AG04450 (cell line): ENCODE results near the gene WBP2. TPM values are rescaled to one million over a fixed set of nuclear protein-coding genes. Genes with fewer than 3 reads are reported as not detected.

Experiments
- CTCF ChIA-PET: fragments of 300-600, 350-600 bp; formaldehyde crosslinking; extraction: SDS; loops from one replicate; lab custom pipeline; 2022; ENCODE audit warnings: antibody characterized with exemption, inconsistent platforms; lab: Charles Lee
- POLR2A ChIA-PET: fragments of 350-600 bp; formaldehyde crosslinking; extraction: SDS; loops from one replicate; lab custom pipeline; 2021; ENCODE audit warnings: antibody characterized with exemption, inconsistent platforms; lab: Yijun Ruan, JAX
- DNase-seq: peaks from one replicate; pipeline ENCODE4 v3.0.0-alpha.2; 2011; ENCODE audit warnings: low read depth, low spot score
- H3K27ac ChIP-seq: one replicate; pipeline ENCODE4 v1.5.1; 2012; ENCODE audit warnings: low read depth, low read length, control low read depth
- H3K27me3 ChIP-seq: one replicate; pipeline ENCODE4 v1.6.0; 2012; ENCODE audit warnings: low read length; ENCODE audit not compliant: control insufficient read depth, insufficient read depth
- H3K4me3 ChIP-seq: 2 replicates; pipeline ENCODE4 v1.5.1; 2011; ENCODE audit warnings: mild to moderate bottlenecking, low read depth, low read length, control low read depth
- H3K9me3 ChIP-seq: 2 replicates; pipeline ENCODE4 v1.5.1; 2012; ENCODE audit warnings: low read length; ENCODE audit not compliant: control insufficient read depth, insufficient read depth
- polyA plus RNA-seq: library from polyadenylated mRNA; depleted of rRNA; stranded (reverse); fragments of >200 nt; gene quantifications from 2 replicates; pipeline ENCODE4 v1.2.3, GENCODE V29; 2011
- TF ChIP-seq, protein P1 (sequence below): IDR thresholded peaks from 2 replicates; pipeline ENCODE4 v1.5.1; 2011; ENCODE audit warnings: low read depth, low read length, control low read depth, inconsistent platforms

Gene WBP2
- polyA plus RNA-seq, 1 experiment = 35.3 TPM

DNA sequence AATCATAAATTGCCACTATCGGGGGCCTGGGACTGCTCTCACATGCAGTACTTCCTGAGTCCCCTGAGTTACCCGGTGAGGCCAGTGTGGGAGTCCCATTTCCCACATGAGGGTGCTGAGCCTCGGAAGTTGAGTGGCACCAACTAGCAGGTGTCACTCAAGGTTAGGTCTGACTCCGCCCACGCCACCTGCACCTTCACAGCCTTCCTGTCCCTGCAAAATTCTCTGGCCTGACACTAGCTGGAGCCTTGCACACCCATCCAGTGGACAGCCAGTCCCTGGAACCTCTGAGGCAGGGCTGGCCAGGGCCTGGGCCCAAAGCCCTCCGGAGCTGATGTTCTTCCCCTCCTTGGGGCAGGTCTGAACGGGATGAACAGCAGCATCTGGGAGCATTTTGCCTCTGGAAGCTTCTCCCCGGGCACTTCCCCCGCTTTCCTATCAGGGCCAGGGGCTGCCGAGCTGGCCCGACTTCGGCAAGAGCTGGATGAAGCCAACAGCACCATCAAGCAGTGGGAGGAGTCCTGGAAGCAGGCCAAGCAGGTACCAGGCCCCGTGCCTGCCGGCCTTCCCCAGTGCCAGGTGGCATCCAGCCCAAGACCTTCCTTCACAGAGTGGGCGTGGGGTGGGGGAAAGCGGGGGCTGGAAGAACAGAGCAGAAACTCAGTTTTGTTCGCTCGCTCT lies 32.9 kb downstream of the WBP2 start:
- Histone ChIP-seq H3K9me3 (no peaks in the 10 kb centered on the region), H3K27ac (no peak overlapping the region), H3K4me3 (no peak overlapping the region), H3K27me3 (no peaks in the 10 kb centered on the region)
- DNase-seq = no peak
- ChIA-PET CTCF (no interaction called here), POLR2A (interaction anchor here (1.8 kb wide), 1 partner anchor 42 kb away, joined by 5 read pairs; no protein-coding TSS in a partner anchor)
- TF ChIP-seq, protein P1, sequence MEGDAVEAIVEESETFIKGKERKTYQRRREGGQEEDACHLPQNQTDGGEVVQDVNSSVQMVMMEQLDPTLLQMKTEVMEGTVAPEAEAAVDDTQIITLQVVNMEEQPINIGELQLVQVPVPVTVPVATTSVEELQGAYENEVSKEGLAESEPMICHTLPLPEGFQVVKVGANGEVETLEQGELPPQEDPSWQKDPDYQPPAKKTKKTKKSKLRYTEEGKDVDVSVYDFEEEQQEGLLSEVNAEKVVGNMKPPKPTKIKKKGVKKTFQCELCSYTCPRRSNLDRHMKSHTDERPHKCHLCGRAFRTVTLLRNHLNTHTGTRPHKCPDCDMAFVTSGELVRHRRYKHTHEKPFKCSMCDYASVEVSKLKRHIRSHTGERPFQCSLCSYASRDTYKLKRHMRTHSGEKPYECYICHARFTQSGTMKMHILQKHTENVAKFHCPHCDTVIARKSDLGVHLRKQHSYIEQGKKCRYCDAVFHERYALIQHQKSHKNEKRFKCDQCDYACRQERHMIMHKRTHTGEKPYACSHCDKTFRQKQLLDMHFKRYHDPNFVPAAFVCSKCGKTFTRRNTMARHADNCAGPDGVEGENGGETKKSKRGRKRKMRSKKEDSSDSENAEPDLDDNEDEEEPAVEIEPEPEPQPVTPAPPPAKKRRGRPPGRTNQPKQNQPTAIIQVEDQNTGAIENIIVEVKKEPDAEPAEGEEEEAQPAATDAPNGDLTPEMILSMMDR = no peak

DNA sequence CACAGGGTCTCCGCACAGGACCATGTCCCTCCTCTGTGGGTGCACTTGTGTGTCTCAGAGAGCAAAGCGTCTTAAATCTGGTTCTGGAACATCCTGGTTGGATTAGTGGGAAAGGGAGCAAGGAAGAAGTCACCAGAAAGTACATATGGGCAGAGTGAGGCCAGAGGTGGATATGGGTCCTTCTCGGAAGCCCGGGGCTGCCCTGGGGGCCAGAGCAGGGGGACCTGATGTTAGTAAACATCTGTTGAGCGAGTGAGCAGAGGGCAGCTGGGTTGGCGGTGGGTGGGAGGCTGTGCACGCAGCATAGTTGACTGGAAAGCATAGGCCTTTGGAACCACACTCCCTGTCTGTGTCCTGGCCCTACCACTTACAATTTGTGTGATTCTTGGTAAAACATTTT lies 33.6 kb downstream of the WBP2 start:
- DNase-seq = no peak
- Histone ChIP-seq H3K27ac (no peak overlapping the region), H3K4me3 (no peak overlapping the region), H3K27me3 (no peaks in the 10 kb centered on the region), H3K9me3 (no peaks in the 10 kb centered on the region)
- ChIA-PET CTCF (interaction anchor here (0.8 to 1.1 kb wide), 2 partner anchors 9 to 188 kb away, joined by 3 read pairs; no protein-coding TSS in a partner anchor), POLR2A (interaction anchor here (1.8 kb wide), 1 partner anchor 41 kb away, joined by 5 read pairs; no protein-coding TSS in a partner anchor)
- TF ChIP-seq, protein P1 = no peak

DNA sequence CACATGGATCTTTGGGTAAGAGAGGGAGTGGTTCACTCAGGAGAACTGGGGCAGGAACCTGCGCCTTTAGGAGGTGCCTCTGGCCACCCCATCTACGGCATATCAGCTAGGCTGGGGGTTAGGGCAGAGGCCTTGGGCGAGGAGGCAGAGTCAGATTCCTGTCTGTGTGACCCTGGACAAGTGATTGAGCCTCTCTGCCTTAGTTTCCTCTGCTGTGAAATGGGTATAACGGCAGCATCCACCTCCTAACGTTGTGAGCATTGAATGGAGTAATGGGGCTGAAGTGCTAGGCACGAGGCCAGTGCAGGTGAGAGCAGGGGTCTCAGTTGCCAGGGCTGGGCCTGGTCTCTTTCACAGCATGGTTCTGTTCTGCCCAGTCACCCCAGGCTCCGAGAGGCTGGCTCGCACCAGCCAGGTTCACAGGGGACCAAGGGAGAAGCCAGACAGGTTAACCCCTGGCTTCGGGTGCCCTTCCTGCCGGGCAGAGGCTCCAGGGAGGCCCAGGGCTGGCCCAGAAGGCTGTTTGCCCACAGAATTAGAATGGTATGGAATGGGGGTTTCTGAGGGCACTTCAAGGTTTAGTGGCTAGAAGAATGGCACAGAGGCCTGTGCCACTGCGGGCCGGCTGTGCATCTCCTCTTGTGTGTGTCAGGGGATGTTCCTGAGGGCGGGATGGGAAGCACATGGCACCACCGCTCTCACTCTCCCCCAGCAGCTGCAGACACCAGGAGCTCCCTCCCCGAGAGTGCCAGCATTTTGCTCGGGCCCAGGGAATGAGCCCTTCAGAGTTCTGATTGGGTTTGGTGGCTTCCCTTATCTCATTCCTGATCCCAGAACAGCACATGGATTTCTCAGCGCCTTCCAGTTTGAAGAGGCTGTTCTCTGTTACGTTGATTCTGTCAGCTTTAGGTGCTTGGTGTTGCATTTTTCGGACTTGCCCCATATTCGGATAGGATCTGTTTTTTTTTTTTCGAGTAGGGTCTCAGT lies 34.7 kb downstream of the WBP2 start:
- no peak for DNase-seq
- no peak overlapping the region for H3K4me3 ChIP-seq
- ChIA-PET POLR2A (no interaction called here), CTCF (interaction anchor here (0.8 to 1.1 kb wide), 2 partner anchors 10 to 186 kb away, joined by 3 read pairs; no protein-coding TSS in a partner anchor)
- no peak overlapping the region for H3K27ac ChIP-seq
- no peaks in the 10 kb centered on the region for H3K9me3 ChIP-seq
- TF ChIP-seq, protein P1 = no peak
- no peaks in the 10 kb centered on the region for H3K27me3 ChIP-seq

DNA sequence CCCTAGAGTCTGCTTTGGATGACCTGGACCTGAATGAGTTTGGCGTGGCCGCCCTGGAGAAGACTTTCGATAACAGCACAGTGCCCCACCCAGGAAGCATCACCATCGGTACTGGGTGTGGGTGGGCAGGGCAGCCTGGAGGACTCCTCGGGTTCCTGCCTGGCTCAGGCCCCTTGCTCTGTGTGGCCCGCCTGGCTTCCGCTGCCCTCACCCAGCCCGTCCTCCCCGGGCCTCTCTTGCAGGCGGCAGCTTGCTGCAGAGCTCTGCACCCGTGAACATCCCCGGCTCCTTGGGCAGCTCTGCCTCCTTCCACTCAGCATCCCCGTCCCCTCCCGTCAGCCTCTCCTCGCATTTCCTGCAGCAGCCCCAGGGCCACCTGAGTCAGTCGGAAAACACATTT lies 35.5 kb downstream of the WBP2 start:
- Histone ChIP-seq H3K27me3 (no peaks in the 10 kb centered on the region), H3K27ac (no peak overlapping the region), H3K4me3 (no peak overlapping the region), H3K9me3 (no peaks in the 10 kb centered on the region)
- no peak for DNase-seq
- CTCF ChIA-PET = no interaction called here
- POLR2A ChIA-PET = no interaction called here
- TF ChIP-seq, protein P1 = no peak
